HG03378 (cell line): ENCODE data around the gene FOXP4.

Experiments used
- ATAC-seq: cut with Tn5 transposase; IDR thresholded peaks from one replicate; pipeline ENCODE4 v1.9.1; 2021; ENCODE audit warnings: mild to moderate bottlenecking, moderate library complexity; ENCODE audit not compliant: unreplicated experiment

FOXP4 gene

DNA sequence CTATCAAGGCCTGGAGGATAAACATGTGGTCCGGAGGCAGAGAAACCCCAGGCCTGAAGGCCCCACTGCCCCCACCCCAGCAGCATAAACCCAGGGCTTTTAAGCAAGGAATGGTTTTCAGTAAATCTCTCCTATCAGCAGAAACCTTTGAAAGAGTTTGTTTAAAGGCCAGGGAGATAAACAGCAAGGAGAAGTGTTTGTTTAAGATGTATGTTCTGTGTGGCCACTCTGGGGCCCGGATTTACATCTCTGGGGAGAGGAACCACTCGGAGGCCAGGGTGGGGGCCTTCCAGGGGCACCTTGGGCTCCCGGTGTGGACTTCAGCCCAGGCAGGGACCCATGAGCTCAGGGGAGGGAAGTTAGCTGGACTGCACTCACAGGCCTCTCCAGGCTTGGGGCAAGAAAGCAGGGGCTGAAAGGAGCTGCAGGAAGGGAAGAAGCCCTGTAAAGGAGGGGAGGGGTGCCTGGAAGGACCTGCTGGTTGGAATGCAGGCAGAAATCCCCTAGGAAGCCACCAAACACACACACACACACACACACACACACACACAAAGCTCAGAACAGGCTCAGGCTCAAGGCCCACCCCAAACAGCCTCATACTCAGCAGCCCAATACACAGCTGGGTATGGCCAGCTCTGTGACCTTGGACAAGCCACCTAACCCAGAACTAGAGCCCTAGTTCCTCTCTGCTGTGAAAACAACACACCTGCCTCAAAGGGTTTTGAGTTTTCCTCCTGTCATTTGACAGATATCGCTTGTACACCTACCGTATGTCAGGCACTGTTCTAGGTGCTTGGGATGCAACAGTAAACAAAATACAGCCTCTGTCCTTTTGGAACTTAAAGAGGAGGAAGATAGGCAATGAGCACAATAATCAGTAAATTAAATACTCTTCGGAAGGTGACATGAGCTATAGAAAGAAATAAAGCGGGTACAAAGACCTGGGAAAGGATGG lies 26.2 kb upstream of the FOXP4 start:
- no peak for ATAC-seq

DNA sequence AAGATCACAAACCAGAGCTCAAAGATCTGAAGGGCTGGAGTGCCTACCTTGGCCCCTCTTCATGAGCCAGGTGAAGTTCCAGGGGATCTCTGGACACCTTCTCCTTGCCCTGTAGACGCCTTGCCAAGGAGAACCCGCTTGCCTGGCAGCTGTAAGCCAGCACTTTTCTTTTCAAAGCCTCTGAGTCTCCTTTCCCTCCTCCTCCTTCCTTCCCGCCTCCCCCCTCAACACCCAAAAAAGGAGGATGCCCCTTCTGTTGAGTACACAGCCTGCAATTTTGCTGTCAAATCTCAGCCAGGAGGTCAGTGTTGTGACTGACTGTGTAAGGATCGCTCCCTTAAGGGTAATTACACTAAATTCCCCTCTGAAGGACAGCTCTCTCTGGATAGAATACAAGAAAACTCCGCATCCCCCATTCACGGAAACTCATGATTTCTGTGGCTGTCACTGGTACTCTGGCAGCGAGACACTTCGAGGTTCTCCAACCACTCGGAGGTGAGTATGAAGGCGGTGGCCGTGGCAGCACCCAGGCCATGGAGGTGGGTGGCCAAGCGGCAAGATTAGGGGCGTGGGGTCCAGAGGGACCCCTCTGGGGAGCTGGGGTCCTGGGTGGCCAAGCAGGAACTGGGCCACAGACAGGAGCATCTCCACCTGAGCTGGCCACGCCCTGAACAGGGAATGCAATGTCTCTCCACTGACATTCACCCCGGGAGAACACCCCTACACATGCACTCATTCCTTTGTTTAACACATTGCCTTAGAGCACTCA lies 23.2 kb upstream of the FOXP4 start:
- no peak for ATAC-seq

DNA sequence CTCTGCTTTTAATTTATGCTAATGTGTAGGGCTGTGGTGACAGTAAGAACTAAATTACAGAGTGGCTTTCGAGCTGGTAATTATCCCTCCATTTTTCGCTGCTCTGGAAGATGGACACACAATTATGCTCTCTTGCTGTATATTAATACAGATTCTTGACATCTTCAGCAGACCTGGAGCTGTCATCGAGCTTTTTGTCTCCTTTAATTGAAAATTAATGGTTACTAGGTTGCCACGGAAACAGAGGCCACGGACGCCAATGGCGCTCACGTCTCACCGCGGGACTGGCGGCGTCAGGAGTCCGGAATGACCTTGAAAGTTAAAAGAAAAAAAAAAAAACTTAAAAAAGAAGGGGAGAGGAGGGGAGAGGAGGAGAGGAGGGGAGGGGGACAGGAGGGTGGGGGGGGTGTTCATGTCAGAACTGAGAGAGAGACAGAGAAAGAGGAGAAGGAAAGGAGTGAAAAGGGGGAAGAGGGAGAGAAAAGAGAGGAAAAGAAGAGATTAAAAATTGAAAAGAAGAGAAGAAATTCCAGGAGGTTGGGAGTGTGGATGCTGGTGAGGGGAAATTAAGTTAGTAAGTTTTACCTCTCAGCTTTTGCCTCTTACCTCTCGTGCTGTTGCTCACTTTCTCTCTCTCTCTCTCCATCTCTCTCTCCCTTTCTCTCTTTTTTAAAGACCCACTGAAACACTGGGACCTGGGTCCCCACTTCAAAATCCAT lies 22.1 kb upstream of the FOXP4 start:
- ATAC-seq: no peak

DNA sequence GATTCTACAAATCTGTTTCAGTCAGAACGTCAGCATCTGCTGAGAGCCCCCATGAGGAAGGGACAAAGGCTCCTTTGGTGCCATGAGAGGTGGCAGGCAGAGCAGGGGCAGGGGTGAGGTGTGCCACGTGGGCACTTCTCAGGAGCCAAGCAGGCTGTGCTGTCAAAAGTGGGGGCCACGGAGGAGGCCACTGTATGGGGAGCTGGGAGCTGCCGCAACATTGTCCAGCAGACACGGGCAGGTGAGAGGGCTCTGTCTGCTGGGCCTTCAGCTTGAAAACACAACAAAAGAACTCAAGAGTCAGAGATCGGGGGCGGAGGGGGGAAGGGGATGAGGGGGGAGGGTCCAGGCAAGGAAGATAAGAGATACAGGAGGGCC lies 21.6 kb upstream of the FOXP4 start:
- no peak for ATAC-seq

DNA sequence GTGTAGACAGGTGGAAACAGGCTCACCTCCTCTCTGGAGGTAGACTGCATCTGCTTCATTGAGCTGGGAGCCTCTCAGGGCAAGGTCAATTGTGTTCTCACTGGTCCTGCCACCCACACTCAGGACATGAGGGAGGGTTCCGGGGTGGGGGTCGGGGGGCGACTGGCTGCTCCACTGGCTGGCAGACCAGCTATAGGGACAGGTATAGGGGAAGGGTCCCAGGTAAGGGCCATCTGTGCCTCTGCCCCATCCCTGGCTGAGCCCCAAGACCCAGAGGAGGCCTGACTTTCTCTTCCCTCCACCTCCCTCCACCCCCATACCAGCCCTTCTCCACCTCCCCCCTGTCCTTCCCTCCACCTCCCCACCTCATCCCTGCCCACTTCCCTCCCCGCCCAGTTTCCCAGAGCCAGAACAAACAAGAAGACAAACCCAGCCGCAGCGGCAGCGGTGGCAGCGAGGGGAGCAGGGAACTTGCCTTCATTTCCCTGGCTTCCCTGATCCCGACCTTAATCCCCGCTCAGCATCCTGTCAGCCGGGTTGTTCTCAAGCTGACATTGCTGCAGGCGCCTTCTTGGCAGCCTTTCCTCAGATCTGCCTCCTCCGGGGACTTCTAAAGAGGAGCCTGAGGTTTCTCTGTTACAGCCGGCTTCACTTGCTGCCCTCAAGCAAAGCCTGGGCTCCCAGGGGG lies 18.3 kb upstream of the FOXP4 start:
- ATAC-seq: no peak

DNA sequence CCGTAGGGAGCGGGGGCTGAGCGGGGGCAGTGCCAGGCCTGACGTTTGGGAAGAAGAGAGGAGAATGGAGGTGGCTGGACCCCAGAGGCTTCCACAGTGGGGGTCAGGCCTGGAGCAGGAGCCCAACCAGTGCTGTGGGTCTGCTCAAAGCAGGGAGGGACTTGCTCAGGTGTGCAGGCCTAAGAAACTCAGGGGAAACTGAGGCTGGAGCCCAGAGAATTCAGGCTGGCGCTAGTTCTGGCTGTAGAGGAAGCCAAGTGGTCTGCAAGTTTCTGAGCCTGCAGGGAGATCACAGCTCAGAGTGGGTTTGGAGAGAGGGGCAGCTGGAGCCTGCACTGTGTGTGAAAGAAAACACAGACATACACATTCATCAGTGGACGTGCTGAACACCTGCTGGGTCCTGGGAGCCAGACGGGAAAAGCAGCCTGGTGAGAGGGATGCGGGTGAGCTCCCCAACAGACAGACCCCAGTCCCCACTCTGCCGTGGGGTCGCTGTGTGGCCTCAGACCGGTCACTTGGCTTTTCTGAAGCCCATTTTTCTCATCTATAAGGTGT lies 17.7 kb upstream of the FOXP4 start:
- no peak for ATAC-seq

DNA sequence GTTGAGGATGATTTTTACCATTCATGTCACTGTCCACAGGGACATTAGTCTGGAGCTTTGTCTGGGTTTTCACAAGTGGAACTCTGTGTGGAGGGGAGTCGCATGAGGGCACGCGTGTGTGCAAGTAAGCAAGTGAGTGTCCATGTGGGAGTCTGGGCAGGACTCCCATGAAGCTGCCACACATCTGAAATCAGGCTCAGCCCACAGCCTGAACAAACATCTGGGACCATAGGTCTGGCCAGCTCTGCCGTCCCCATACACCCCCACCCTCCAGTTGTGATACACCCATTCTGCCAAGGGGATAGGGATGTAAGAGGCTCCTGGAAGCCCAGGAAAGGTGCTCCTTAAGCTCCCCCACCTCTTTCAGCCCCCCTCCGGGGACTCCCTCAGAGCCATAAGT lies 17.1 kb upstream of the FOXP4 start:
- ATAC-seq: no peak

DNA sequence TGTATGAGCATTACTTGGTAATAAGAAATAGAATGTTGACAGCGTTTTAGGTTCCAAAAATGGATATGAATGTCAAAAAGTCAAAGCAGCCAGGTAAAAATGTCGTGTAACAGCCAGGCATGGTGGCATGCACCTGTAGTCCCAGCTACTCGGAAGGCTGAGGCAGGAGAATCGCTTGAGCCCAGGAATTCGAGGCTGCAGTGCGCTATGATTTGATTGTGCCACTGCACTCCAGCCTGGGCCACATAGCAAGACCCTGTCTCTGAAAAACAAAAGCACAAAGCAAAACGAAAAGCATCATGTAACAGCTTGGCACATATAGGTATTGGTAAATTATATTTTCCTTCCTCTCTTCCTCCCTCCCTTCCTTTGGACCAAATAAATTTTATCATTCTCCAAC lies 16.2 kb upstream of the FOXP4 start:
- no peak for ATAC-seq

DNA sequence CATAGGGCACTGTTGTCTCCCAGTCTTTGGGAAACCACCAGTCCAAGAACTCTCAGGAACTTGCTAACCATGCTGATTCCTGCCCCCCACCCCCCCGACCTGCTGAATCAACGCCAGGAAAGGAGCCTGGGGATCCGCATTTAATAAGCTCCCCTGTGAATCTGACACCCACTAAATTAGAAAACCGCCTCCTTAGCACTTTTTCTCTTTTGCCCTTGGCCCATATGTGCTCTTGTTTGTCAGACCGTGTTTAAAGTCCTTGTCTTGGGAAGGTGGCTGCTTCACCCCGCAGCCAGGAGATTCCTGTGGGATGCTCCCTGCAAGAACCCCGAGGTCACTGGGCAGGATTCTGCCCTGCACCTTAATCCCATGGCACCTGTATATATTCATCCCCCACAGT lies 15.7 kb upstream of the FOXP4 start:
- no peak for ATAC-seq

DNA sequence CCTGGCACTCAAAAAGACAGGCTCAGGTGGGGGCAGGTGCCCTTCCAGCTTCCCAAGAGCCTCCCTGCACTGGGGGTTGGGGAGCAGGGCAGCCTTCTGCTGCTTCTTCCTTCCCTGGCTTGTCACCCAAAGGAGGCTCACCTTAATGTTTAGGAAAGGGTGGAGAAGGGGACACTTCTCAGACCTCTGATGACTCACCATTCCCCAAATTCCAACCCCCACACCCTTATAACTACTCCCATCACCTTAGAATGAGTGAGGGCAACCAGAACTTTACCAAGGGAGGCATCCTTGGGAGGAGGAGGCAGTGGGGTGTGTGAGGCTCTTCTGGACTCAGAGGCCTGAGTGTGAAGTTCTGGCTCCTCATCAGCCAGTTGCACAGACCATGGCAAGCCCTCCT lies 15.2 kb upstream of the FOXP4 start:
- ATAC-seq: no peak

DNA sequence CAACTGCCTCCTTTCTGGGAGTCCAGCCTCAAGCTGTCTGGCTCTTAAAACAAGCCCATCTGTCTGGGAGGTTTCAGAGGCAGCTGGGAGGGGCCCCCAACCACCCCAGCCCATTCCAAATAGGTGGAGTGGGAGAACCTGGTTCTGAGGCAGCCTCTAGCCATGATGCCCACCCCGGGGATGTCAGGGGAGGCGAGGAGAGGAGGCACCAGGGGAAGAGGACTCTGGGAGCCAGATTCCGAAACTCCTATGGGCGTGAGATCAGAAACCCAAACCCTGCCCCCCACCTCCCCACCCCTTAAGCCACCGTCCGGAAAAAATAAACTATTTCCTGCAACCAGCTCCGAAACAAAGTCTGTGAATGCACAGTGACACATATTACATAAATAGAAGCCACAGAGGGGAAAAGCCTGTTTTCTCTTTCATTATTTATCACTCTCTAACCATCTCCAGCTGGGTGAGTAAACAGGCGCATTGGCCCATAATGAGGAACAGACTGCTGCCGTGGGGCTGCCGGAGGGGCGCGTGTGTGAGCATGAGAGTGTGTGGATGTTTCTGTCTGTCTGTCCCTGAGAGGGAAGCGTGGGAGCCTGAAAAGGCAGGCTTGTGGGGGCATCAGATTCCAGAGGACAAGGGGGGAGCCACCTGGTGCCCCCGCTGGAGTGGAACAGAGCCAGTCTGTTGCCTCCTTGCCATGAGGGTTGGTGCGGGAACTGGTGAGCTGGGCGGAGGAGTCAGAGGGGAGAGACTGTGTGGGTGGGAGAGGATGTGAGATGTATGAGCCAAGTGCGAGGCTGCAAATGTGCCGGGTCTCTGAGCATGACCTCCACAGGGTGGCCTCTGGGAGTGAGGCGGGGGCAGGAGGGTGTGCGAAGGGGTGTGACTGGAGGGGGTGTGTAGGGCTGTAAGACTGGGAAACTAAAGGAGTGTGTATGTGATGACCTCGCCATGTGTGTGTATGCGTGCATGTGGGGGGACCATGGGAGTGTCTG lies 14.3 kb upstream of the FOXP4 start:
- peak; percentile 83 for ATAC-seq

DNA sequence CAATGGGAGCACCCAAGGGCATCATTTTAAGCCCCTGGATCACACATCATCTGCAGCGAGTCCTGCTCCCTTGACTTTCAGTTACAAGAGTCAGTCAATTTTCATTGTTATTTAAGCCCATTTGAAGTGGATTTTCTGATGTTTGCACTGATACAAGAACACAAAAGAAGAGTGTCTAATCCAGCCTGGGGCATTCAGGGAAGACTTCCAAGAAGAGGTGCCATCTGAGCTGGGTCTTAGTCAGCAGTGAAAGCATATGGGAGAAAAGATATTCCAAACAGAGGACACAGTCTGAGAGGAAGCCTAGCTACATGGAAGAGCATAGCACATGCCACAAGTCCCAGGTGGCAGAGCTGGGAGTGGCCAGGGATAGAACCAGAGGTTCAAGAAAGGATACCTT lies 10.4 kb upstream of the FOXP4 start:
- no peak for ATAC-seq

DNA sequence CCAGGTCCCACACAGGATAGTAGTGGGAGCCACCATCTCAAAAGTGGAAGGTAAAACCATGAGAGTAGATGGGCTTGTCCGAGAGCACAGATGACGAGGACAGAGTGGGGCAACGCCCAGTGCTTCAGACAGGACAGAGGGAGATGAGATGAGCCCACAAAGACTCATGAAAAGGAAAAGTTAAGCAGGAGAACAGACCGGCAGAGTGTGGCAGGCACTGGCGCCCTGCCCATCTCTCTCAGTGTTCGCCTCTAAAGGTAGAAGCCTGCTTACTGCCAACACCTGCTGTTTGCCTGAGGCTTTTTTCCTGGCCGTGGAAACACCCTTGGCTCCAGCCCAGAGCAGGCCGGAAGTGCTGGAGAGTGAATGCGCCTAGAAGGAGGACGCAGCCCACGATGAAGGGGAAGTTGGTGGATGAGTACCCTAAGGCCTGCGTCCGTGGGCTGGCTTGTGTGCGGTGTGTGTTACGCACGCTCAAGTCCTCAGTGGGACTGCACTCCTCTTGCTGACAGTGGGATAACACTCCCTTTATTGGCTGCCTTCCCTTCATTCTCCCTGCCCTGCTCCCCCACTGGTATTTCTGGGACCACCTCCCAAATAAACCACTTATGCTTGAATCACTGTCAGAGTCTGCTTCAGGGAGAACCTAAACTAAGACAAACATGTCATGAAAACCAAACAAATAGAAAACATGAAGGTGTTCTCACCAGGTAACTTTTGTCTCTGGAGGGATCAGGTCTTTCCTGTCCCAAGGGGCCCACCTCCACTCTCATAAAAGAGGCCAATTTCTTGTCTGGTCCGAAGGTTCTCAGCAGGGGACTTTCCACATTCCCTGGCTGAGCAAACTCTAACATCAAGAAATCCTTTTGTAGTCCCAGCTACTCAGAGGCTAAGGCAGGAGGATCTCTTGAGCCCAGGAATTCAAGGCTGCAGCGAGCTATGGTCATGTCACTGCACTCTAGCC lies 9.1 kb upstream of the FOXP4 start:
- no peak for ATAC-seq

DNA sequence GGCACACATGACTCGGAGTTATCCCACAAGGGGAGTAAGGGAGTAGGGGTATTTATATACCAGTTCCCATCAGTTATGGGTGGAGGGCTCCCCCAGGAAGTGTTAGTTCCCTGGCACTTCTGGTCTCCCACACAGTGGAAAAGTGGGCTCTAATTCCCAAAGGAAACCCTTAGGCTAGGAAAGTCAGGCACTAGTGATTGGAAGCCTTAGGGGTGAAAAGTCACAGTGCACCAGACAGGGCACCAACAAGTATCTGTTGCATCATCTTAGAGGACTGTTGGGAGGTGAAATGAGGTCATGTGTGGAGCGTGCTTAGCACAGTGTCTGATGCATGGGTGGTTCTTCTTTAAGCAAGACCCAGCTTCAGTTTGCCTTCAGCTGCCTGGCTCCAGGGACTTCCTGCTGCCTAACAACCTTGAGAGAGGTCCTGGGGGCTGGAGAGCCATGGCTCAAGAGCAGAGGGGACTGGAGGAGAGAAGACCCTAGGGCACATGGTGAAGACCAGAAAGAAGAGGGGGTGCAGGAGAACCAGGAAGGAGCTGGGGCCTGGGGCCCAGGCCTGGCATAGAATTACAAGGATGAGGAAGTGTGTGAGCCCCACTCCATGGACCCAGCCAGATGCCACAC lies 7.5 kb upstream of the FOXP4 start:
- no peak for ATAC-seq

DNA sequence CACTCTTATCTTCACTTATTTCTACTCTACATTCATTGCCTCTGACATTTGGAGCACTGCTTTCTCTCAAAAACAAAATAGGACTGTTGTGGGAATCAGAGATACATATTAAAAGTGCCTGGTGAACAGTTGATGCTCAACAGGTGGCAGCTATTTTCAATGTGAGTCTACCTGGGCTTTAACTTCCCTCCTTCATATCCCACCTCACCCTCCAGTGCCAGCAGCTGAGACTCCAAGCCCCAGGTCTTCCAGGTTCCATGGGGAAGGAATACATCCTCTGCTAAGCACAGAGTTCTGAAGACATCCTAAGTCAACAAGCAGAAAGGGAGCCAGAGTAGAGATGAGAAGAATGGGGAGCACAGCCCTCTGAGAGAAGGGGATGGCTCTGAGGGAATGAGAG lies 7.0 kb upstream of the FOXP4 start:
- ATAC-seq: no peak

DNA sequence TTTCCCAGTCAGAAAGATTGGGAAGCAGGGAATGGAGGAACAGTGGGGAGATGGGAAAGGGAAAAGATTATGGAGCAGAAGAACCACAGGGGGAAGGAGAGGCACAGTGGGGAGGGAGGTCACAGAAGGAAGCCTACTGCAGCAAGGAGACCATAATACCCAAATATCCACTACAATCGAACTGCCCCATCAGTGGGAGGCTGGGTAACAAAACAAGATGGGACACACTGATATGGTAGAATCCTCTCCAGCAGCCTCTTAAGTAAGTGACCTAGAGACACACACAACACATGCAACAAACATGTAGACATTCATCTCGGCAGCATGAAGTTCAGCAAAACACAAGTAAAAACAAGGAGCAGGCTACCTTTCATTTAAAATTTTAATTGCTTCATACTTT lies 4.8 kb upstream of the FOXP4 start:
- ATAC-seq: no peak

DNA sequence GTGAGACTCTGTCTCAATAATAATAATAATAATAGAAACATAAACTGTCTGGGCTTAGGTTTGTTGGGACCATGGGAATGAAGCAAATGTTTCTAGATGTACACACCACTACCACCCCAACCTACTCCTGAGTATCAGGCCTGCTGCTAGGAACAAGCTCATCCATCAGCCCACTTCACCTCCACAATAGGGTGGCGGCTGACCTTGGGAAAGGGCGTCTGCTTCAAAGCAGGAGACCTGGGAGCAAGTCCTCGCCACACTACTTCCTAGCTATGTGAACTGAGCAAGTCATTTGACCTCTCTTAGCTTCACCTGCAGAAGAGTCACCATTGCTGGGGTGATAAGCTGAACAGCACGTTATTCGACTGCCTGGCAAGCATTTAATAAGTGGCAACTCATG lies 3.1 kb upstream of the FOXP4 start:
- no peak for ATAC-seq

DNA sequence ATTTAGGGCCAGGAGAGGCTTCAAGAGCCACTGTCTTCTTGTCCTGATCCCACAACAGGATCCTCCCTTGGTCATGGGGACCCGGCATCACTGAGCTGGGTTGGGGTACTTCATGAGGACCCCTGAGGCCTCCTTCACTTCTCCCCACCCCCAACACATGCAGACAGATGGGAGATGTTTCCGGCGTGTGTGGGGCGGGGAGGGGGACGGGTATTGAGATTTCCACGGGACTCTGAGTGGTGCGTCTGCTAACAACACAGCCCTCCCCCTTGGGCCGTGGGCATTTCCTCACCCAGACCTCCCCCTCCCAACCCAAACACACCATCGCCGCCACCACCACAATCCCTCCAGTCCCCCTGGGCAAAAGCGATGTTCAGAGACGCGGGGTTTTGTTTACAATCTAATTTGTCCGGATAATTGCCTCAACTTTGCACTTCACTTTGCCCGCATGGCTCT lies 906 bp upstream of the FOXP4 start:
- no peak for ATAC-seq
